T-helper 2 cell treated with Interferon-gamma antibody and Interleukin-4, amounts not matched to agents 100 ng/mL and 5 ng/mL, for 36 hours (primary cell): ENCODE data around the gene SPINK5. TPM values are rescaled to one million over a fixed set of nuclear protein-coding genes. Genes with fewer than 3 reads are reported as not detected.
"Not testable (repeated sequence)": the region's sequence is repeated elsewhere in the genome, so short reads cannot be mapped to it uniquely, and the experiment has no call there.

Experiments used
- intact Hi-C: fragments of 100-400 bp; cut with micrococcal nuclease; formaldehyde crosslinking; loops from one replicate; pipeline ENCODE4 v1.15.1; 2023
- total RNA-seq: library from RNA; stranded (reverse); gene quantifications from 2 replicates; pipeline ENCODE4 v1.2.3, GENCODE V29; 2022

Gene SPINK5, protein sequence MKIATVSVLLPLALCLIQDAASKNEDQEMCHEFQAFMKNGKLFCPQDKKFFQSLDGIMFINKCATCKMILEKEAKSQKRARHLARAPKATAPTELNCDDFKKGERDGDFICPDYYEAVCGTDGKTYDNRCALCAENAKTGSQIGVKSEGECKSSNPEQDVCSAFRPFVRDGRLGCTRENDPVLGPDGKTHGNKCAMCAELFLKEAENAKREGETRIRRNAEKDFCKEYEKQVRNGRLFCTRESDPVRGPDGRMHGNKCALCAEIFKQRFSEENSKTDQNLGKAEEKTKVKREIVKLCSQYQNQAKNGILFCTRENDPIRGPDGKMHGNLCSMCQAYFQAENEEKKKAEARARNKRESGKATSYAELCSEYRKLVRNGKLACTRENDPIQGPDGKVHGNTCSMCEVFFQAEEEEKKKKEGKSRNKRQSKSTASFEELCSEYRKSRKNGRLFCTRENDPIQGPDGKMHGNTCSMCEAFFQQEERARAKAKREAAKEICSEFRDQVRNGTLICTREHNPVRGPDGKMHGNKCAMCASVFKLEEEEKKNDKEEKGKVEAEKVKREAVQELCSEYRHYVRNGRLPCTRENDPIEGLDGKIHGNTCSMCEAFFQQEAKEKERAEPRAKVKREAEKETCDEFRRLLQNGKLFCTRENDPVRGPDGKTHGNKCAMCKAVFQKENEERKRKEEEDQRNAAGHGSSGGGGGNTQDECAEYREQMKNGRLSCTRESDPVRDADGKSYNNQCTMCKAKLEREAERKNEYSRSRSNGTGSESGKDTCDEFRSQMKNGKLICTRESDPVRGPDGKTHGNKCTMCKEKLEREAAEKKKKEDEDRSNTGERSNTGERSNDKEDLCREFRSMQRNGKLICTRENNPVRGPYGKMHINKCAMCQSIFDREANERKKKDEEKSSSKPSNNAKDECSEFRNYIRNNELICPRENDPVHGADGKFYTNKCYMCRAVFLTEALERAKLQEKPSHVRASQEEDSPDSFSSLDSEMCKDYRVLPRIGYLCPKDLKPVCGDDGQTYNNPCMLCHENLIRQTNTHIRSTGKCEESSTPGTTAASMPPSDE
- total RNA-seq = not detected in 2 replicates

- intact Hi-C loops = no loop called here
Measured at GRCh38 chr5:148063861-148064260, at the start of gene SPINK5. Gene SPINK5 (plus strand): TSS chr5:148063980. CDS start chr5:148064045, 65 bp downstream.

GRCh38 chr5:148014276-148014675, 49.5 kb upstream of the SPINK5 start:
- intact Hi-C loops = no loop called here

- intact Hi-C loops = no loop called here
Measured at GRCh38 chr5:148020257-148020988, 43.4 kb upstream of the SPINK5 start.

- intact Hi-C loops = no loop called here
Measured at GRCh38 chr5:148027505-148027904, 36.3 kb upstream of the SPINK5 start.

DNA sequence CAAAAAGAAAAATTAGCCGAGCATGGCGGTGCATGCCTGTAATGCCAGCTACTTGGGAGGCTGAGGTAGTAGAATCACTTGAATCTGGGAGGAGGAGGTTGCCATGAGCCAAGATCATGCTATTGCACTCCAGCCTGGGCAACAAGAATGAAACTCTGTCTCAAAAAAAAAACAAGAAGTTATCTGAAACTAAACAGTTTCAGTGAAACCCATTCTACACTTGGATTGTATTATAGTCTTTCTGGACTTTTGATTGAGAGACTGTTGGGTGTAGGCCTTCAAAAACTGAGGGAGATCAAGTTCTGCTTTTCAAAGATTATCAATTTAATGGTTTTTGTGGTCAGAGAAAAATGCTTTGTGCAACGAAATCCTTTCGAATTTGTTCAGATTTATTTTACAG, 34.6 kb upstream of the SPINK5 start:
- intact Hi-C loops = no loop called here

DNA sequence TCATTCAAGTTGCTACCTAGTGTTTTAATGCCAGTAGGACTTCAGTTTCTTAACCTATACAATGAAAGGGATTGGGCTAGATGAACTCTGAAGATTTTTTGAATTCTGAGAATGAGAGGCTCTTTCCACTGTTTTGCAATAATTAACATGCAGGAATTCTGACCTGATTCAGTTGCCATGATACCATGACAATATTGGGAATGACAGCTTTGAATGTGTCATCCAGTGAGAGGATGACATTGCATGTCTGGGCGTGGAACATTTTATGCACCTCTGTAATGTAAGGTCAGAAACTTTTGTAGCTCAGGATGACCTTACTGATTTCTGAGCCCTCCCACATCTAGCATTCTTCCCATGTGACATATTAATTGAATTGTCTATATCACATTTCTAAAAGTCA, 30.6 kb upstream of the SPINK5 start:
- intact Hi-C loops = no loop called here

DNA sequence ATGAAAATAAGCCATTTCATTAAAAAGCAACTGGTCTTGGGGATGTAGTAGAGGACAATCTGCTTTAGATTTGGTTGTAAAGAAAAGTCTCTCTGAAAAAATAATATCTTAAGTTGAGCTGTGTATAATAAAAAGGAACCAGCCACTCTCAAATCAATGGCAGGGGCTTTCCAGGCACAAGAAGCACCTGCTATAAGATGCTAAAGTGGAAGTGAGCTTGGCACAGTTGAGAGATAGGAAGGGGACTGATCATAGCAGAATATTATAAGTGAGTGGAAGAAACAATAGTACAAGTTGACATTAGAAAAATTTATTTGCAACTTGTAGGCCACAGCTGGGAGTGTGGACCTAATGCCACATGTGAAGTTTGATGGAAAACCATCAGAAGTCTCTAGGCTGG, 28.1 kb upstream of the SPINK5 start:
- intact Hi-C loops = no loop called here

GRCh38 chr5:148042881-148043280, 20.9 kb upstream of the SPINK5 start:
- intact Hi-C loops = no loop called here

DNA sequence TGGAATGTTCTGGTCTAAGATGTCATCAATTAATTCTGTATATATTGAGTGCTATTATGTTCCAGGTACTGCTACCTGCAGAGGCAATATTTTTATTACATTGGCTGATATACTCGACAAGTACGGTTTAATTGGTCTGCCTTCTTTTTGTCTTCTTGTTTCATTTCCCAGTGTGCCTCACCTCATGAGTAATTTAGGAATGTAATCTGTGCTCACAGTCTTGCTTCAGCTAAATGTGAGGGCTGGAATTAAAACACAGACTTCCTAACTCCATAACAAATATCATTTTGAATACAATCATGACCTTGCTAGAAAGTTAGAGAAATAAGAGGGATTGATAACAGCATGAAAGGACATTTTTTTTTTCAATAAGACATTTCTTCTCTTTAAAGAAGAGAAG, 20.1 kb upstream of the SPINK5 start:
- intact Hi-C loops = no loop called here

DNA sequence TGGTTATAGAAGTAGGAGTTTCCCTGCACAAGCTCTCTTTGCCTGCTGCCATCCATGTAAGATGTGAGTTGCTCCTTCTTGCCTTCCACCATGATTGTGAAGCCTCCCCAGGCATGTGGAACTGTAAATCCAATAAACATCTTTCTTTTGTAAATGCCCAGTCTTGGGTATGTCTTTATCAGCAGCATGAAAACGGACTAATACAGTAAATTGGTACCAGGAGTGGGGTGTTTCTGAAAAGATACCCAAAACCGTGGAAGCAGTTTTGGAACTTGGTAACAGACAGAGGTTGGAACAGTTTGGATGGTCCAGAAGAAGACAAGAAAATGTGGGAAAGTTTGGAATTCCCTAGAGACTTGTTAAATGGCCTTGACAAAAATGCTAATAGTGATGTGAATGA, 8.6 kb upstream of the SPINK5 start:
- intact Hi-C loops = not testable (repeated sequence)

DNA sequence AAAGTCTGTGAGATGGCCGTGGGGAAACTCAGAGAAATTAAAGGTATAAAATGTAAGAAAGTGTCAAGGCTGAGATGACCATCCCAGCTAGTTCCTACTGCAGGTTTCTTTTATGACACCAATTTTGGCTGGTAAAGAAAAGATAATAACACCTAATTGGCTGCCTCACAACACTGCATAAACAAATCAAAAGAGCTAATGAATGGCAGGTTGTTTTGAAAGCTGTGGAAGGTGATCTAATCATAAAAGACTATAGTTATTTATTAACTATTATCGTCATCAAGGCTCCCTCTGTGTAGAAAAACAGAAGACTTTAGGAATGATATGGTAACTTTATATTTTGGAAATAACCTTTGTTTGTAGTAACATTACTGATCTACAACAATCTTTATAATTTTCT, 3.5 kb upstream of the SPINK5 start:
- intact Hi-C loops = no loop called here

- intact Hi-C loops = no loop called here
Measured at GRCh38 chr5:148060881-148061280, 2.9 kb upstream of the SPINK5 start.

DNA sequence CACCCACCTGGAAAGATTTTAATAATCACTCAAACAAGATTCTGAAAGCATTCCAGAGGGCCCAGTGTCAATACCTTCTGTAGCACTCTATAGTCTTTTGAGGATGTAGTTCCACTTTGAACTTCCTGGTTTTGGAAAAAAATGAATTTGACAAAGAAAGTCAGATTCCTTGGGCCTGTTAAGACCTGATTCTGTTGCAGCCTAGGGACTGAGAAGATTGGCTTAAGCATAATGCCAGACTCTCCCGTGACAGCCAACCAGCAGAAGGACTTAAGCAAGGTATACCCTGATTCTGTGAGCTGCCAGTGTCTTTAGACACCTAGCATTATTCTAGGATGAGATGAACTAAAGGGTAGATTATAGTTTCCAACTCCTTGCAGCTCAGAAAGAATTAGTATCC, 6.8 kb downstream of the SPINK5 start:
- intact Hi-C loops = no loop called here

- intact Hi-C loops = no loop called here
Measured at GRCh38 chr5:148072207-148072606, 8.4 kb downstream of the SPINK5 start.

- intact Hi-C loops = no loop called here
Measured at GRCh38 chr5:148075529-148075928, 11.7 kb downstream of the SPINK5 start.

GRCh38 chr5:148083203-148083602, 19.4 kb downstream of the SPINK5 start:
- intact Hi-C loops = no loop called here

DNA sequence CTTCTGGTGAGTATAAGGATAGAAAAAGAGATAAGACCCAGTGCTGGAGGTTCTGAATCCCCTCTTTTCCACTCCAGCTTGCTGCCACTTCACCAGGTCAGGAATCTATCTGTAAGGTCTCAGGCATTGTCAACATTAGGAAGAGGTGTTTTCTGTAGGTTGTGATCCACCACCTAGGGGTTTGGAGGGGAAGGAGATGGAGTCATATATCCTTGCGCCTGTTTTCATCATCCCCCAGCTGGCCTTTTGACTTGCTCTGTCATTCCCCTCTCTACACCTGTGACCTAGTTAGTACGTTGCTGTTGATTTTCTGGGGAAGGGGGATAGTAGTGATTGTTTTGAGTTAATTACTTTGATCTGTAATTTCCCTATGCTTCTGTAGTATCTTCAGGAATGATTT, 20.5 kb downstream of the SPINK5 start:
- intact Hi-C loops = no loop called here

DNA sequence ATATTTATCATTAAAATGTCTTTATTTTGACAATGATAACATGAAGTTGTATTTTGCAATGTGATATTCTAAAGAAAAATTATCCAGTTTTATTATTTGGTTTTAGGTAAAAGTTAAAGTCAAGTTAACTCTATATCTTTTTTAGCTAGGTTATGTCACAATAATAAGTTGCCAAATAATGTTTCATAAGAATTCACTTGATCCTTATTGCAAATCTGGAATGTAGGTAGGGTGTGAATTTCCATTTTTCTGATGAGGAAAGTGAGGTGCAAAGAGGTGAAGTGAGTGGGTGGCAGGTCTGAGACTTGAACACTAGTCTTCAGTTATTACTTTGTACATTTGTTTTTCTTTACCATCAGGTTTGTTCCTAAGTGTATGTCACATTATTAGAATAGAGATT, 21.5 kb downstream of the SPINK5 start:
- intact Hi-C loops = no loop called here

DNA sequence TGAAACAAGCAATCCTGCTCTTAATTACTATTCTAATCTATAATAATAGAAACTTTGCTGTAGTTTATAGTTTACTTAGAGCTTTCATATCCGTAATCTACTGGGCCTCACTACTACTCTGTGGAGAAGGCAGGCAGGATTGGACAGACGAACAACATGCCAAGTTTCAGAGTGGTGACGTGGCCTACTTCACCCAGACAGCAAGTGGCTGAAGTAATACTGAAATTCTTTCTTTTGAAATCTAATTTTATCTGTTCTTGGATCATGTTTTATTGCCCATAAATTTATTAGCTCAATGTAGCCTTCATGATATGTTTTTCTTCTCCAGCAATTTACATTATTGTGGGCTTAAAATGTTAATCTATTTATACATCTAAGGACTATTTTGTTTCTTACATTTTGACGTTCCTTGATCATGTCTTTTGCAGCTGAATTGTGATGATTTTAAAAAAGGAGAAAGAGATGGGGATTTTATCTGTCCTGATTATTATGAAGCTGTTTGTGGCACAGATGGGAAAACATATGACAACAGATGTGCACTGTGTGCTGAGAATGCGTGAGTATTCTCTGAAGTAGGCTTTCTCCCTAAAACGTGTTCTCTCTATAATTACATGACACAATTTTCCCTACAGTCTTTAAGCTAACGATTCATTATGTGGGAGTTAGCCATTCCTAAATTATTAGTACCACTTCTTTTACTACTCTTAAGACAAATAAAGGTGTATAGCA, 22.4 kb downstream of the SPINK5 start:
- intact Hi-C loops = no loop called here

- intact Hi-C loops = no loop called here
Measured at GRCh38 chr5:148090146-148090772, 26.5 kb downstream of the SPINK5 start.
